Central memory CD8-positive, alpha-beta T cell (primary cell): ENCODE data around the gene IFT22.
"Not testable (repeated sequence)": the region's sequence is repeated elsewhere in the genome, so short reads cannot be mapped to it uniquely, and the experiment has no call there.

Source experiments
- ATAC-seq: fragments of 150-1000 bp; cut with Tn5 transposase; replicated peaks from 2 replicates; pipeline ENCODE4 v1.10.0; 2022; ENCODE audit warnings: mild to moderate bottlenecking, moderate FRiP score, moderate number of reproducible peaks; ENCODE audit not compliant: poor library complexity, severe bottlenecking; ENCODE audit errors: extremely low read depth
- DNase-seq, 2 donors: peaks; one replicate each; pipeline ENCODE4 v3.0.0; 2021; ENCODE audit warnings: low spot score in 2 of 2
- H3K27ac Mint-ChIP-seq: one replicate; pipeline ENCODE4 v1.8.0; 2022; ENCODE audit warnings: low read depth, mild to moderate bottlenecking, moderate library complexity, mixed read lengths
- H3K27me3 Mint-ChIP-seq: one replicate; pipeline ENCODE4 v1.8.0; 2022; ENCODE audit warnings: mixed read lengths
- H3K36me3 Mint-ChIP-seq: one replicate; pipeline ENCODE4 v1.8.0; 2022; ENCODE audit warnings: mild to moderate bottlenecking, moderate library complexity, mixed read lengths; ENCODE audit not compliant: insufficient read depth
- H3K4me1 Mint-ChIP-seq: one replicate; pipeline ENCODE4 v1.8.0; 2022; ENCODE audit warnings: mixed read lengths
- H3K4me3 Mint-ChIP-seq: one replicate; pipeline ENCODE4 v1.8.0; 2022; ENCODE audit warnings: mild to moderate bottlenecking, moderate library complexity, mixed read lengths
- H3K9me3 Mint-ChIP-seq: one replicate; pipeline ENCODE4 v1.8.0; 2022; ENCODE audit warnings: mixed read lengths

IFT22 gene

GRCh38 chr7:101348456-101349067 lies 26.9 kb upstream of the IFT22 start:
- not testable (repeated sequence) for H3K36me3 Mint-ChIP-seq, H3K9me3 Mint-ChIP-seq, DNase-seq, H3K4me3 Mint-ChIP-seq, ATAC-seq, H3K4me1 Mint-ChIP-seq, H3K27ac Mint-ChIP-seq
- H3K27me3 Mint-ChIP-seq, result peaks cover 12% of the 10 kb centered on the region

- Mint-ChIP-seq H3K9me3 (no peaks in the 10 kb centered on the region), H3K27ac (no peak overlapping the region), H3K4me1 (no peaks in the 10 kb centered on the region), H3K36me3 (peaks cover 5% of the 10 kb centered on the region), H3K4me3 (no peak overlapping the region), H3K27me3 (peaks cover 12% of the 10 kb centered on the region)
- no peak for ATAC-seq
- no peak for DNase-seq
These were observed 25.9 kb upstream of the IFT22 start for GRCh38 chr7:101347477-101347876.

DNA sequence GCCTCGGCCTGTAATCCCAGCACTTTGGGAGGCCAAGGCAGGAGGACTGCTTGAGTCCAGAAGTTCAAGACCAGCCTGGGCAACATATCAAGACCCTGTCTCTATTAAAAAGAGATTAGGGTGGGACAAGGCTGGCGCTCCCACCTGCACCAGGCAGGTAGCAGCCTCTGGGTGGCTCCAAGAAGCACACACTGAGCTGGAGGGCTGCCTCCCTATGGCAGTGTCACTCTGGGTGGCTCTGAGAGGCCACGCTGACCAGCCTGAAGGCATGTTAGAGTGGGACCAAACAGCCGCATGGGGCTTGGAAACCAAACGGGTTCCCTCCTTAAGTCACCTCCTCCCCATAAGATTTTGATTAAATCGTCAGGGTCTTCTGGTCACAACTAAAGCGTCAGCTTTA lies 21.3 kb upstream of the IFT22 start:
- Mint-ChIP-seq H3K36me3 (peaks cover 2% of the 10 kb centered on the region), H3K4me3 (no peak overlapping the region), H3K27me3 (peaks cover 25% of the 10 kb centered on the region), H3K9me3 (no peaks in the 10 kb centered on the region), H3K27ac (no peak overlapping the region), H3K4me1 (no peaks in the 10 kb centered on the region)
- ATAC-seq (no peak), DNase-seq (no peak)

DNA sequence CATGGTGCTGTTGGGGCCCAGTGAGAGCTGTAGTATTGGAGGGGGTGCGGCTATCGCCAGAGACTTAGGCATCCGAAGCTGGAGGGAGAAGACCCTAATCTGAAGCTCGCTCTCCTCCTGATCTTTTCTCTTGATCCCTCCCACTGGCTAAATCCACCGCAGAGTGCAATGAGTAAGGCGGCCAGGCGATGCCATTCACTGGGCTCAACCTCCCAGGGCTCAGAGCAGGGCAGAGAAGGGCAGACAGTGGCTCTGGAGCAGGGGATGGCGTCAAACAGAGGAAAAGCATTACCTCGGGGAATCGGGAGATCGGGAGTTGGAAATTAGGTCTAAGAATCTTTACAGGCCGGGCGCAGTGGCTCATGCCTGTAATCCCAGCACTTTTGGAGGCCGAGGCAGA lies 18.8 kb upstream of the IFT22 start:
- Mint-ChIP-seq H3K9me3 (no peaks in the 10 kb centered on the region), H3K27ac (no peak overlapping the region), H3K27me3 (peaks cover 25% of the 10 kb centered on the region), H3K4me1 (no peaks in the 10 kb centered on the region), H3K4me3 (no peak overlapping the region), H3K36me3 (peaks cover 4% of the 10 kb centered on the region)
- no peak for DNase-seq
- no peak for ATAC-seq

GRCh38 chr7:101333912-101334311 lies 12.3 kb upstream of the IFT22 start:
- ATAC-seq, result no peak
- H3K36me3 Mint-ChIP-seq, result peaks cover 4% of the 10 kb centered on the region
- H3K4me1 Mint-ChIP-seq, result no peaks in the 10 kb centered on the region
- no peak overlapping the region for H3K27ac Mint-ChIP-seq
- H3K4me3 Mint-ChIP-seq, result no peak overlapping the region
- peaks cover 9% of the 10 kb centered on the region for H3K27me3 Mint-ChIP-seq
- DNase-seq, result no peak
- H3K9me3 Mint-ChIP-seq, result no peaks in the 10 kb centered on the region

GRCh38 chr7:101332026-101332425 lies 10.4 kb upstream of the IFT22 start:
- Mint-ChIP-seq H3K9me3 (no peaks in the 10 kb centered on the region), H3K27me3 (peaks cover 9% of the 10 kb centered on the region), H3K27ac (no peak overlapping the region), H3K4me1 (no peaks in the 10 kb centered on the region), H3K4me3 (no peak overlapping the region), H3K36me3 (peaks cover 2% of the 10 kb centered on the region)
- ATAC-seq (no peak), DNase-seq (no peak)

- Mint-ChIP-seq H3K4me1 (no peaks in the 10 kb centered on the region), H3K4me3 (no peak overlapping the region), H3K27ac (no peak overlapping the region), H3K9me3 (no peaks in the 10 kb centered on the region), H3K27me3 (peaks cover 9% of the 10 kb centered on the region), H3K36me3 (no peaks in the 10 kb centered on the region)
- ATAC-seq, result no peak
- DNase-seq, result no peak
These were observed 8.4 kb upstream of the IFT22 start for GRCh38 chr7:101330011-101330484.

DNA sequence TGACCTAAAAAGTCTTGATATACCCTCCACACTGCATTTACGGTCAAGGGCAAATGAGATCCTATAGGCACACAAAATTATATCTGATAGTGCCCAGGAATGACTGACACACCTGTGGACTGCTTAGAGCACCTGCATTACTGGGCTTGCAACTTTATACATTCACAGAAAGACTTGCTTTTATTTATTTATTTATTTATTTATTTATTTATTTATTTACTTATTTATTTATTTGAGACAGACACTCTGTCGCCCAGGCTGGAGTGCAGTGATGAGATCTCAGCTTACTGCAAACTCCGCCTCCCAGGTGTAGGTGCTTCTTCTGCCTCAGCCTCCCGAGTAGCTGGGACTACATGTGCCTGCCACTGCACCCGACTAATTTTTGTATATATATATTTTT lies 6.5 kb upstream of the IFT22 start:
- Mint-ChIP-seq H3K27ac (no peak overlapping the region), H3K9me3 (no peaks in the 10 kb centered on the region), H3K4me3 (no peak overlapping the region), H3K27me3 (no peaks in the 10 kb centered on the region), H3K36me3 (no peaks in the 10 kb centered on the region), H3K4me1 (no peaks in the 10 kb centered on the region)
- DNase-seq (no peak), ATAC-seq (no peak)

DNA sequence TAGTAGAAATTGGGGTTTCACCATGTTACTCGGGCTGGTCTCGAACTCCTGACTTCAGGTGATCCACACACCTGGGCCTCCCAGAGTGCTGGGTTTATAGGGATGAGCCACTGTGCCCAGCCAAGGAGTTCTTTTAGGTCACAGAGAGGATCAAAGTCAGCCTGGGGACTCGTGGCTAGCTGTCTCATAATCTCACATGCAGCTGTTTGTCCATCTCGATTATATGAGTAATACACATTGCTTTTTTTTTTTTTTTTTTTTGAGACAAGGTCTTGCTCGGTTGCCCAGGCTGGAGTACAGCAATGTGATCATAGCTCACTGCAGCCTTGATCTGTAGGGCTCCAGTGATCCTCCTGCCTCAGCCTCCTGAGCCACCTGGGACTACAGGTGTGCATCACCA lies 2.2 kb downstream of the IFT22 start:
- ATAC-seq, result no peak
- peaks cover 6% of the 10 kb centered on the region for H3K4me1 Mint-ChIP-seq
- peaks cover 6% of the 10 kb centered on the region for H3K36me3 Mint-ChIP-seq
- H3K9me3 Mint-ChIP-seq, result no peaks in the 10 kb centered on the region
- H3K27ac Mint-ChIP-seq, result no peak overlapping the region
- no peaks in the 10 kb centered on the region for H3K27me3 Mint-ChIP-seq
- H3K4me3 Mint-ChIP-seq, result no peak overlapping the region
- DNase-seq, result no peak

GRCh38 chr7:101315336-101315735 lies 6.3 kb downstream of the IFT22 start:
- Mint-ChIP-seq H3K9me3 (peaks cover 2% of the 10 kb centered on the region), H3K27me3 (peaks cover 4% of the 10 kb centered on the region), H3K36me3 (peaks cover 1% of the 10 kb centered on the region), H3K27ac (no peak overlapping the region), H3K4me1 (no peaks in the 10 kb centered on the region), H3K4me3 (no peak overlapping the region)
- ATAC-seq (no peak), DNase-seq (peak in 1 of 2 donors; percentile 35)

DNA sequence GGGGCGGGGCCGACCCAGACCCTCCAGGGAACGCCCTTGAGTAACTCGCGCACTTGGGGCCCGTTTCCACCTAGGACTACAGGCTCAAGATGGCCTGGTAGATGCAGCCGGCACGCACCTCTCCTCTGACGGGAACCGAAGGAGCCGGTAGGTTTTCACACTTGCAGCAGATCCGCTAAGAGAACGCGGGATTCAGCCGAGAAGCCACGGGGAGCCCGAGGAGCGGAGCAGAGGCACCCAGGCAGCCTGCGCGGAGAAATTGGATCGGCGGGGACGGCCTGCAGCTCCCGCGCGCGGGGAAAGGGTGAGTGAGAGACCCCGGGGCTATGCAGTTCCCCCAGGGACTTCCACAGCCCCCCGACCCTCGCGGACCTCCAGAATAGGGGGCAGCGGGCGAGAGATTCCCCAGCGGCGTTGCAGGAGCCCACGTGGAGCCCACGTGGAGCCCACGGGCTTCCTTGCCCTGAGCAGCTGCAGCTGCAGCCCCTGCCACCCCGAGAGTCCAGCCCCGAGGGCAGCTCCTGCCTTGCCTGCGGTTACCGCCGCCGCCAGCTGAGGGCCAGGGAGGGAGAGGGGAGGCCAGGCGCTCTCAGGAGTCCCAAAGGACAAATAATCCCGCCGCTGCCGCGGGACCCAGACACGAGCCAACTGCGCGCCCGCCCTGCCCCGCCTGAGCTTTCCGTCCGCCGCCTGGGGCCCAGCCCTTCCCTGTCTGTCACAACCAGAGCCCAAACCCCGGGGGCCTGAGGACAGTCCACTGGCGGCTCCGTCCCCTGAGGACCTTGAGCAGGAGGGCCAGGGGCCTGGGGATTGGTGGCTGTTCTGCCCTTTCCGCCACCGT lies 13.1 kb downstream of the IFT22 start:
- Mint-ChIP-seq H3K36me3 (peaks cover 2% of the 10 kb centered on the region), H3K27ac (no peak overlapping the region), H3K27me3 (peaks cover 53% of the 10 kb centered on the region), H3K4me3 (peak overlapping the region; percentile 73), H3K9me3 (peaks cover 6% of the 10 kb centered on the region), H3K4me1 (no peaks in the 10 kb centered on the region)
- ATAC-seq (peak; percentile 19), DNase-seq (no peak)

- no peak overlapping the region for H3K27ac Mint-ChIP-seq
- peaks cover 6% of the 10 kb centered on the region for H3K9me3 Mint-ChIP-seq
- ATAC-seq, result no peak
- H3K4me3 Mint-ChIP-seq, result no peak overlapping the region
- peaks cover 2% of the 10 kb centered on the region for H3K36me3 Mint-ChIP-seq
- H3K27me3 Mint-ChIP-seq, result peaks cover 59% of the 10 kb centered on the region
- DNase-seq, result no peak
- H3K4me1 Mint-ChIP-seq, result no peaks in the 10 kb centered on the region
These were observed 15.3 kb downstream of the IFT22 start for GRCh38 chr7:101306307-101306706.

DNA sequence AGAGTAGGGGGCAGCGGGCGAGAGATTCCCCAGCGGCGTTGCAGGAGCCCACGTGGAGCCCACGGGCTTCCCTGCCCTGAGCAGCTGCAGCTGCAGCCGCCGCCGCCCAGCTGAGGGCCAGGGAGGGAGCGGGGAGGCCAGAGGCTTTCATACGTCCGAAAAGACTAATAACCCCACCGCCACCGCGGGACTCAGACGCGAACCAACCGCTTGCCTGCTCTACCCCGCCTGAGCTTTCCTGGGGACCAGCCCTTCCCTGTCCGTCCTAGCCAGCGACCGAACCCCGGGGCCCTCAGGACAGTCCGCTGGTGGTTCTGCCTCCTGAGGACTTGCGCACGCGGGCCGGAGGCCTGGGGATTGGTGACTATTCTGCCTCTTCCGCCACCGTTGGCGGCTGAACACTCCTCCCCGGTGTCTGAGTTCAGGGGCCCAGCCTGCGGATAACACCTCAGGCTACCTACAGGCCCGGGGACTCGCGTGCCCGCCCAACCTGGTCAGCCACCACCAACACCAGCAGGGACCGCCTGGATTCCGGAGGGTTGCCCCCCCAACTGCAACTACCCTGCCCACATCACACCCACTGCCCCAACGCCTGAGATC lies 18.4 kb downstream of the IFT22 start:
- Mint-ChIP-seq H3K27me3 (peaks cover 63% of the 10 kb centered on the region), H3K36me3 (peaks cover 1% of the 10 kb centered on the region), H3K27ac (no peak overlapping the region), H3K9me3 (peaks cover 9% of the 10 kb centered on the region), H3K4me1 (no peaks in the 10 kb centered on the region), H3K4me3 (no peak overlapping the region)
- no peak for ATAC-seq
- no peak for DNase-seq
